ENCODE measurements around the gene RGPD3. TPM values are rescaled to one million over a fixed set of nuclear protein-coding genes. Genes with fewer than 3 reads are reported as not detected.
"Not testable (repeated sequence)": the region's sequence is repeated elsewhere in the genome, so short reads cannot be mapped to it uniquely, and the experiment has no call there.

The RGPD3 gene
- total and polyA plus RNA-seq, 8 donors, result 0.08 to 0.16 (median 0.10) TPM; not detected in 2

DNA sequence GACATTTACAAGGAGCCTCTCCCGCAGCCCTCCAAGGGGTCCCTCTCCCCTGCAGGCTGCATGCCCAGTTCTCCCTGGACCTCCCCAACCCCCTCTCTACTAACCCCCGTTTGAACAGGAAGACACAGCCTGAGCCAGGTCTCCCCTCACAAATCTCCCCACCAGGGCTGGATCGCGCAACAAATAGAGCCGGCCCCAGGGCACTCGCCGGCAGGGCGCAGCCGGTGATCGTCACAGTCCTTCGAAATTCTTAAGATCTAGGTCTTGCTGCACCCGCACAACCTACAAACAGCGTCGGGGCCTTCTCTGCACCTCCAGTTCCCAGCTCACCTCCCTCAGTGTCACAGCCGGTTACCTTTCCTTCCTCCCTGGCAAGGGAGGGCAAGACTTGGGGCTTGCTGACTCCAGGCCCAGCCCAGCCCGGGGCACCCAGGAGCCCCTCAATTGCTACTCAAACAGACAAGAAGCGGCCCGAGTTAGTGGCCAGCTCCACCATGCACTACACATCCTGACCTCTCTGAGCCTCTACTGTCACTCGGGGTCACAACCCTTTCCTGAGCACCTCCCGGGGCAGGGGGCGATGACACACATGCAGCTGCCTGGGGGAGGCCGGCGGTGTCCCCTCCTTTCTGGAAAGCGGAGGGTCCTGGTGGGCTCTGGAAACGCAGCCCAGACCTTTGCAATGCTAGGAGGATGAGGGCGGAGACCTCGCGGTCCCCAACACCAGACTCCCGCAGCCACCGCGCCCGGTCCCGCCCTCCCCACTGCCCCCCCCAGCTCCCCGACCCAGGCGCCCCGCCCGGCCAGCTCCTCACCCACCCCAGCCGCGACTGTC, 18.6 kb upstream of the RGPD3 start, which contains the start of gene CD8B2:
Gene CD8B2 (plus strand): TSS at position 814 of the 835 bp plus-strand sequence. CDS start 63 bp downstream, outside the sequence.
- H3K4me3 ChIP-seq; H3K27ac ChIP-seq; DNase-seq; H3K4me1 ChIP-seq; H3K9me3 ChIP-seq; FAIRE-seq; intact Hi-C loops (cut with DNase I); H3K36me3 ChIP-seq; ATAC-seq; H3K27me3 ChIP-seq: not testable (repeated sequence)
- WGBS, 2 donors, result 28 to 44% methylated on average over 15 to 30 of the region's 39 CpGs

DNA sequence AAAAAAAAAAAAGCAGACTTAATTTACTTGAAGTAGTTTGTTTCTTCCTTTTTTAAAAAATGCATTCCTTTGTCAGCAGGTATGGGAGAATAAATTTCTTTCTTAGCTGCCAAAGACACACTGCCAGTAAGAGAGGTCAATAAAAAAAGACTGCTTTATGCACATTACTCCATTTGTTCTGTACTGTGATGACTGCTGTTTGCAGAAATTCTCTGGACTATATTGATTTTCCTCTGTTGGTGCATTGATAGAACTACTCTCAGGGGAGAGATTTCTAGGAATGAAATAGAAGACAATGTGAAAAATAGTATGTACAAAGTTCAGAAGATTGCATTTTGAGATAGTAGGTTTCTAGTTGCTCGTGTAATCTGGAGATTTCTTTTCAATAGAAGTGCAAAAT, 11.3 kb upstream of the RGPD3 start:
- H3K27me3 ChIP-seq; H3K36me3 ChIP-seq; H3K4me3 ChIP-seq; ATAC-seq; H3K4me1 ChIP-seq; DNase-seq; H3K9me3 ChIP-seq; FAIRE-seq; H3K27ac ChIP-seq; intact Hi-C loops (cut with DNase I): not testable (repeated sequence)
- WGBS, 2 donors, result no CpG with 5 or more reads among the region's 1 CpG

DNA sequence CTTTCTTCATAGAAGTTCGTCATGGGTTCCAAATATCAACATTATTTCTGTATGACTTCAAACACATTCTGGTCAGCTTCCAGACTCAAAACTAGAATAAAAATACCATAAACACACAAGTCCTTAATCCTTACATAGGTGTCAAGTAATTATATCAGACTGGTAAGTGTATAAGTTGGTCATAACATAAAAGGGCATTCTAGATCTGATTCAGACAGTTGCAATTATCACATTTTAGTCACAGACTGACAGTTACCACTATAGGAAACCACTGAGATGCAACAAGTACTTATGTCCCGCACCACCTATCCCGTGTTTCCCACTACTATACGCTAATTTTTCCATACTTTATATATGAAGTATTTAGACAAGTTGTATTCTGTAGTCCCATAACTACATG, 9.4 kb upstream of the RGPD3 start:
- FAIRE-seq, result peak; percentile 20
- H3K9me3 ChIP-seq; ATAC-seq; intact Hi-C loops (cut with DNase I); H3K4me3 ChIP-seq; H3K27me3 ChIP-seq; DNase-seq; H3K4me1 ChIP-seq; H3K27ac ChIP-seq; H3K36me3 ChIP-seq: not testable (repeated sequence)
- WGBS, 2 donors, result 59 to 73% methylated on average over 1 of the region's 4 CpGs

DNA sequence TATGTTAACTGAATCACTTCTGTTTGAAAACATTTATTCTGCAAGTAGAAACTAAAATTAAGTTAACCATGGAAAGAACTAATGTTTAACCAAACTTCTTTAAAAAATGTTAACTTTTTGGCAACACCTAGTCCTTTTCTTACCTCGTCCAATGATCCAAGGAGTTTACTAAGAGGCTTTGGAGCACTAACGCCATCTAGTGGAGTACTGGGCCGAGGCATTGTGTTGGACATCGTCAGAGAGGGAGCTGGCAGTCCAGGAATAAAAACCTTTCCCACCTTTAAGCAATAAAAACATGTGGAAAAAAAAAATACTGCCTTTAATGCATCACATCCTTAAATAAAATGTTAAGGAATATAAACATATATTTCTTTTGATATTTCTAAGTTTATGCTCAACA, 2.4 kb upstream of the RGPD3 start:
- H3K27me3 ChIP-seq; H3K36me3 ChIP-seq; H3K9me3 ChIP-seq; intact Hi-C loops (cut with DNase I); H3K4me3 ChIP-seq; H3K4me1 ChIP-seq; H3K27ac ChIP-seq: not testable (repeated sequence)
- peak in 3 of 4 donors; percentile 76 to 84 (median 82) for ATAC-seq
- TF ChIP-seq, protein P1, sequence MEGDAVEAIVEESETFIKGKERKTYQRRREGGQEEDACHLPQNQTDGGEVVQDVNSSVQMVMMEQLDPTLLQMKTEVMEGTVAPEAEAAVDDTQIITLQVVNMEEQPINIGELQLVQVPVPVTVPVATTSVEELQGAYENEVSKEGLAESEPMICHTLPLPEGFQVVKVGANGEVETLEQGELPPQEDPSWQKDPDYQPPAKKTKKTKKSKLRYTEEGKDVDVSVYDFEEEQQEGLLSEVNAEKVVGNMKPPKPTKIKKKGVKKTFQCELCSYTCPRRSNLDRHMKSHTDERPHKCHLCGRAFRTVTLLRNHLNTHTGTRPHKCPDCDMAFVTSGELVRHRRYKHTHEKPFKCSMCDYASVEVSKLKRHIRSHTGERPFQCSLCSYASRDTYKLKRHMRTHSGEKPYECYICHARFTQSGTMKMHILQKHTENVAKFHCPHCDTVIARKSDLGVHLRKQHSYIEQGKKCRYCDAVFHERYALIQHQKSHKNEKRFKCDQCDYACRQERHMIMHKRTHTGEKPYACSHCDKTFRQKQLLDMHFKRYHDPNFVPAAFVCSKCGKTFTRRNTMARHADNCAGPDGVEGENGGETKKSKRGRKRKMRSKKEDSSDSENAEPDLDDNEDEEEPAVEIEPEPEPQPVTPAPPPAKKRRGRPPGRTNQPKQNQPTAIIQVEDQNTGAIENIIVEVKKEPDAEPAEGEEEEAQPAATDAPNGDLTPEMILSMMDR (IDR thresholded peaks at IDR 0.05), result peak; percentile 10 to 39 (median 26)
- peak in 4 of 6 donors; percentile 35 to 68 (median 50) for DNase-seq
- WGBS, 2 donors, result 0 to 1% methylated on average over 4 of the region's 4 CpGs
- FAIRE-seq, result peak; percentile 65

DNA sequence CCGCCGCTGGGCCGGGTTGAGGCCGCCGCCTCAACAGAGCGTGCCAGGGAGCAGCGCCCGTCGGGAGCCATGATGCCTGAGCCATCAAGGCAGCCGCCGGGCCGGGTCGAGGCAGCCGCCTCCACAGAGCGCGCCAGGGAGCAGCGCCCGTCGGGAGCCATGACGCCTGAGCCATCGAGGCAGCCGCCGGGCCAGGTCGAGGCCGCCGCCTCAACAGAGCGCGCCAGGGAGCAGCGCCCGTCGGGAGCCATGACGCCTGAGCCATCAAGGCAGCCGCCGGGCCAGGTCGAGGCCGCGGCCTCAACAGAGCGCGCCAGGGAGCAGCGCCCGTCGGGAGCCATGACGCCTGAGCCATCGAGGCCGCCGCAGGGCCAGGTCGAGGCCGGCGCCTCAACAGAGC, 697 bp downstream of the RGPD3 start:
- H3K9me3 ChIP-seq; H3K27me3 ChIP-seq; FAIRE-seq; DNase-seq; intact Hi-C loops (cut with DNase I); H3K27ac ChIP-seq; H3K4me1 ChIP-seq; ATAC-seq; H3K4me3 ChIP-seq; H3K36me3 ChIP-seq: not testable (repeated sequence)
- WGBS, 2 donors, result 94% methylated on average over 40 to 49 of the region's 49 CpGs

DNA sequence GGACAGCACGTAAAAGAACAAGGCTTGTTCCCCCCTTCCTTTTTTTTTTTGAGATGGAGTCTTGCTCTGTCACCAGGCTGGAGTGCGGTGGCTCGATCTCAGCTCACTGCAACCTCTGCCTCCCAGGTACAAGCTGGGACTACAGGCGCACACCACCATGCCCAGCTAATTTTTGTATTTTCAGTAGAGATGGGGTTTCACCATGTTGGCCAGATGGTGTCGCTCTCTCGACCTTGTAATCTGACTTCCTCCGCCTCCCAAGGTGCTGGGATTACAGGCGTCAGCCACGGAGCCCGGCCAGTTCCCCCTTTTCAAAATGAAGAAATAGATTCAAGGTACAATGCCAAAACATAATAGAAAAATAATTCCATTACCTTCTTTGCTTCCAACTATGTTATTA, 6.3 kb downstream of the RGPD3 start:
- H3K27ac ChIP-seq; FAIRE-seq; H3K4me3 ChIP-seq; ATAC-seq; H3K4me1 ChIP-seq; H3K36me3 ChIP-seq; H3K9me3 ChIP-seq; H3K27me3 ChIP-seq; DNase-seq; intact Hi-C loops (cut with DNase I): not testable (repeated sequence)
- WGBS, 2 donors, result 45 to 60% methylated on average over 10 of the region's 10 CpGs

DNA sequence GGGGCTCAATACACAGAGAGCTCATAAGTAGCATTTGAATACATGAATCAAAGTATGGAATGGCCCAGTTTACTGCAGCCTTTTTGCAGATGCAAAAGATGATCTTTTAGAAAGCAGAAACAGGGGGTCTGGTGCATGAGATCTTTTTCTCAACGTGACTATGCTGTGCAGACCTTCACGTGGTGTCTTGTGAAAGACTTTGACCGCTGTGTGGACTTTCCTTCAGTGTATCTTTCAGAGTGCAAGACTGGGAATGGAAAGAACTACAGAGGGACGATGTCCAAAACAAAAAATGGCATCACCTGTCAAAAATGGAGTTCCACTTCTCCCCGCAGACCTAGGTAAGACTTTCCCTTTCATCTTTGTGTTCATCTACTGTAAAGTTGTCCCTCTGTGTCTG, 77.5 kb downstream of the RGPD3 start:
- H3K36me3 ChIP-seq; H3K27ac ChIP-seq; H3K27me3 ChIP-seq; DNase-seq; H3K9me3 ChIP-seq; H3K4me1 ChIP-seq; ATAC-seq; H3K4me3 ChIP-seq; intact Hi-C loops (cut with DNase I); FAIRE-seq: not testable (repeated sequence)
- 74 to 86% methylated on average over 5 of the region's 5 CpGs for WGBS, 2 donors

DNA sequence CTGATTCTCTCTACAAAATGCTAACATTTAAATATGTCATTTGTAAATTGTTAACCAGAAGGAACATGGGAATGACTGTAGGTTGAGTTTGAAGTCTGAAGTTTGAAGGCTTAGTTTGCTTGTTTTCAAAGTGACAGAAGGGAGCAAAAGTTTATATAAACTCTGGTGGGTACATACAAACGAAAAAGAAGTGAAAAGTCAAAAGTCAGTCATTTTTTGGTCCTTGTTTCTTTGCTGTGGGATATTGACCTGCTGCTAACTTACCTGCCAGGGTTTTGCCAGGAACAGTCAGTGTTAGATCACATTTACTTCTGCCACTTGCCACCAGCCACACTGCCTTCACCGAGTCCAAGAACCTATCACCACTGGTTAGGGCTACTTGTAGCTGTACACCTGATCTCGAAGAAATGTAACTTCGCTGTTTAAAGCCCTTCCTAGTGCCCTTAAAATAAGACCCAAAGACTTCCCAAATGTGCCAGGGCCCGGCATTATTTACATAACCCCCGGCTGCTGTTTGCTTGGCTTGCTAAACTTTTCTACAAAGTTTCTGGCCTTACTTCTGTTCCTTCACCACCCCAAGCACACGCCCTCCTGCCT, 79.3 kb downstream of the RGPD3 start:
- H3K27ac ChIP-seq; H3K36me3 ChIP-seq; intact Hi-C loops (cut with DNase I); H3K4me3 ChIP-seq; DNase-seq; H3K27me3 ChIP-seq; FAIRE-seq; H3K4me1 ChIP-seq; H3K9me3 ChIP-seq: not testable (repeated sequence)
- ATAC-seq, result peak in 2 of 4 donors; percentile 58 to 63
- 40 to 44% methylated on average over 6 to 7 of the region's 7 CpGs for WGBS, 2 donors

DNA sequence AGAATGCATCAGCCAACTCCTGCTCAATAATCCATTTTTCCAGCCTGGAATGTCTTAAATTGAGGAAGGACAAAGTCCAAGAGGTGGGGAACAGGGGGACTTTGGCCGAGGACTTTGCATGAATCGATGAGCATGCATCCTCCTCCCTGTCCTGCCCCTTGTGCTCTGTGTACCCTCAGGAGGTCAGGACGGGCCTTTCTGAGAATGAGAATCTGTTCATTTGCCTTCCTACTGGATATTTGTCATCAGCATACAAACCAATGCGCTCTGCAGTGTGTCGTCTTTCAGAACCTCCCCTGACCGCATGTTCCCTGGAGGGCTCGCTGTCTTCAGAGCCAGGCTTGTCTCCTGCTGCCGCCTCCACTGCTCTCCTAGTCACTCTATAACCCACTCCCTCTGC, 83.7 kb downstream of the RGPD3 start:
- ATAC-seq; H3K36me3 ChIP-seq; H3K9me3 ChIP-seq; H3K27ac ChIP-seq; H3K4me1 ChIP-seq; intact Hi-C loops (cut with DNase I); DNase-seq; H3K27me3 ChIP-seq; H3K4me3 ChIP-seq; FAIRE-seq: not testable (repeated sequence)
- WGBS, 2 donors, result 68 to 77% methylated on average over 8 of the region's 8 CpGs

DNA sequence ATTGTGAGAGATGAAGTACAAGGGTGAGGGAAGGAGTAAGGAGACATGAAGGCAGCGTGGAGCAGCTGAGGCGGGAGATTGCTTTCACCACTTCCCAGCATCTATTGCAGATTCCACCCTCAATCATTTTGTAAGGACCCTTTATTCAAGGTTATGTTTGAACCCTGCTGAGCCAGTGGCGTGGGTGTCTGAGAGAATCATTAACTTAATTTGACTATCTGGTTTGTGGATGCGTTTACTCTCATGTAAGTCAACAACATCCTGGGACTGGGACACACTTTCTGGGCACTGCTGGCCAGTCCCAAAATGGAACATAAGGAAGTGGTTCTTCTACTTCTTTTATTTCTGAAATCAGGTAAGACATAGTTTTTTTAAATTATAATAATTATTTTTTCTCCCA, 86.3 kb downstream of the RGPD3 start:
- FAIRE-seq; ATAC-seq; H3K4me3 ChIP-seq; H3K27ac ChIP-seq; DNase-seq; H3K27me3 ChIP-seq; intact Hi-C loops (cut with DNase I); H3K9me3 ChIP-seq; H3K36me3 ChIP-seq; H3K4me1 ChIP-seq: not testable (repeated sequence)
- 51 to 54% methylated on average over 4 of the region's 4 CpGs for WGBS, 2 donors

DNA sequence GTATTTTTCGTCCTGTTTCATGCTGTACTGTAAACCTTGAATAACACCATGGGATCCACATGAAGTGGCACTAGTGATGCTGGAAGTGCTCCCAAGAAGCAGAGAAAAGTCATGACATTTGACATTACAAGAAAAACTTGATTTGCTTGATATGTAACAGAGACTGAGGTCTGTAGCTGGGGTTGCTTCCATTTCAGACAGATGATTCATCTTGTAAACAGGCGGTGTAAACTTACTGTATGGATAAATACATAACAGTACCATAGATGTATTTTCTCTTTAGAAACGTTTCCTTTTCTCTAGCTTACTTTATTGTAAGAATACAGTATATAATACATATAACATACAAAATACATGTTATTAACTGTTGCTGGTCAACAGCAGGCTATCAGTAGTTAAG, 88.6 kb downstream of the RGPD3 start:
- H3K4me1 ChIP-seq; H3K27ac ChIP-seq; H3K4me3 ChIP-seq; ATAC-seq; H3K9me3 ChIP-seq; H3K36me3 ChIP-seq; H3K27me3 ChIP-seq; DNase-seq; intact Hi-C loops (cut with DNase I); FAIRE-seq: not testable (repeated sequence)
- WGBS, 2 donors, result 65 to 76% methylated on average over 3 of the region's 3 CpGs

Measured in pancreas (tissue), 10 donors.